ENCODE measurements around the gene RAB6B.

RAB6B gene

GRCh38 chr3:133857767-133858166, 37.9 kb downstream of the RAB6B start:
- no peak for TF ChIP-seq SUZ12 (IDR thresholded peaks at IDR 0.05; ENCODE audit: extremely low read depth, insufficient read depth, insufficient read length)
- no peak for TF ChIP-seq YY1 (IDR thresholded peaks at IDR 0.05; ENCODE audit: insufficient read depth, insufficient read length)
- TF ChIP-seq ZNF274 (IDR thresholded peaks at IDR 0.05; ENCODE audit: low read depth, low read length), result no peak
- H3K9ac ChIP-seq (ENCODE audit: insufficient read length, low read depth), result no peak overlapping the region
- H3K9me3 ChIP-seq (ENCODE audit: insufficient read depth, low read length), result no peaks in the 10 kb centered on the region
- DNase-seq (ENCODE audit: low read depth, low spot score), result no peak
- no peak overlapping the region for H3K4me3 ChIP-seq (ENCODE audit: insufficient read length, low read depth)
- no peaks in the 10 kb centered on the region for H3K27me3 ChIP-seq (ENCODE audit: insufficient read depth, insufficient read length)
- peaks cover 9% of the 10 kb centered on the region for H3K4me1 ChIP-seq (ENCODE audit: insufficient read depth, insufficient read length)
- H3K36me3 ChIP-seq (ENCODE audit: insufficient read depth, insufficient read length, low read length), result peaks cover 6% of the 10 kb centered on the region

DNA sequence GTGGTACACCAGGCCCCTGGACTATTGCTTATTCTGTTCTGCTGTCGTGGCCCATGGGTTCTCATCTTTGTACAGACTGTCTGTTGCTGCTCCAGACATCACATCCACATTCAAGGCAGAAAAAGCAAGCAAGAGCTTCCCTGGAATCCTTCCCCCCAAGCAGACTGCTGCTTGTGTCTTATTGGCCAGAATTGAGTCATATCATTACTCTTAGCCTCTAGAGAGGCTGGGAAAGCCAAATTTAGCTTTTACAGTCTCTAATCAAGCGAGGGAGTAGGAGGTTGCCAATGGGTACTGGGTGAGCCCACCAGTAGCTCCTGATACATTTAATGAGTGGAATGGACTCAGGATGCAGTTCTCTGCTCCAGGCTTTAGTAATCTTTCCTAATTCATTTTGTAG, 39.4 kb downstream of the RAB6B start:
- Histone ChIP-seq H3K9ac (ENCODE audit: insufficient read length, low read depth) (no peak overlapping the region), H3K27me3 (ENCODE audit: insufficient read depth, insufficient read length) (no peaks in the 10 kb centered on the region), H3K36me3 (ENCODE audit: insufficient read depth, insufficient read length, low read length) (peaks cover 3% of the 10 kb centered on the region), H3K4me1 (ENCODE audit: insufficient read depth, insufficient read length) (peaks cover 5% of the 10 kb centered on the region), H3K4me3 (ENCODE audit: insufficient read length, low read depth) (no peak overlapping the region), H3K9me3 (ENCODE audit: insufficient read depth, low read length) (no peaks in the 10 kb centered on the region)
- DNase-seq (ENCODE audit: low read depth, low spot score), result no peak
- TF ChIP-seq ZNF274 (IDR thresholded peaks at IDR 0.05; ENCODE audit: low read depth, low read length) (no peak), YY1 (IDR thresholded peaks at IDR 0.05; ENCODE audit: insufficient read depth, insufficient read length) (no peak), SUZ12 (IDR thresholded peaks at IDR 0.05; ENCODE audit: extremely low read depth, insufficient read depth, insufficient read length) (no peak)

DNA sequence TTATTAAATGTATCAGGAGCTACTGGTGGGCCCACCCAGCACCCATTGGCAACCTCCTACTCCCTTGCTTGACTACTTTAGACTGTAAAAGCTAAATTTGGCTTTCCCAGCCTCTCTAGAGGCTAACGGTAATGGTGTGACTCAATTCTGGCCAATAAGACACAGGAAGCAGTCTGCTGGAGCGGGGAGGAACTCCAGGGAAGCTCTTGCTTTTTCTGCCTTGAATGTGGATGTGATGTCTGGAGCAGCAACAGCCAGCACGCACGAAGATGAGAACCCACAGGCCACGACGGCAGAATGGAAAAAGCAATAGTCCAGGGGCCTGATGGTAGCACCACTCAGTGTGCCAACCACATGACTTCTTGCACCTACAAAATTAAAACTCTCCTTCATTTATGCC, 39.9 kb downstream of the RAB6B start:
- Histone ChIP-seq H3K27me3 (ENCODE audit: insufficient read depth, insufficient read length) (no peaks in the 10 kb centered on the region), H3K9ac (ENCODE audit: insufficient read length, low read depth) (no peak overlapping the region), H3K4me1 (ENCODE audit: insufficient read depth, insufficient read length) (peaks cover 4% of the 10 kb centered on the region), H3K9me3 (ENCODE audit: insufficient read depth, low read length) (no peaks in the 10 kb centered on the region), H3K36me3 (ENCODE audit: insufficient read depth, insufficient read length, low read length) (peaks cover 3% of the 10 kb centered on the region), H3K4me3 (ENCODE audit: insufficient read length, low read depth) (no peak overlapping the region)
- TF ChIP-seq SUZ12 (IDR thresholded peaks at IDR 0.05; ENCODE audit: extremely low read depth, insufficient read depth, insufficient read length) (no peak), YY1 (IDR thresholded peaks at IDR 0.05; ENCODE audit: insufficient read depth, insufficient read length) (no peak), ZNF274 (IDR thresholded peaks at IDR 0.05; ENCODE audit: low read depth, low read length) (no peak)
- DNase-seq (ENCODE audit: low read depth, low spot score), result no peak

- Histone ChIP-seq H3K9ac (ENCODE audit: insufficient read length, low read depth) (no peak overlapping the region), H3K27me3 (ENCODE audit: insufficient read depth, insufficient read length) (no peaks in the 10 kb centered on the region), H3K36me3 (ENCODE audit: insufficient read depth, insufficient read length, low read length) (peaks cover 3% of the 10 kb centered on the region), H3K9me3 (ENCODE audit: insufficient read depth, low read length) (no peaks in the 10 kb centered on the region), H3K4me3 (ENCODE audit: insufficient read length, low read depth) (no peak overlapping the region), H3K4me1 (ENCODE audit: insufficient read depth, insufficient read length) (no peaks in the 10 kb centered on the region)
- DNase-seq (ENCODE audit: low read depth, low spot score), result no peak
- TF ChIP-seq ZNF274 (IDR thresholded peaks at IDR 0.05; ENCODE audit: low read depth, low read length) (no peak), YY1 (IDR thresholded peaks at IDR 0.05; ENCODE audit: insufficient read depth, insufficient read length) (no peak), SUZ12 (IDR thresholded peaks at IDR 0.05; ENCODE audit: extremely low read depth, insufficient read depth, insufficient read length) (no peak)
These were observed 40.7 kb downstream of the RAB6B start for GRCh38 chr3:133855002-133855370.

DNA sequence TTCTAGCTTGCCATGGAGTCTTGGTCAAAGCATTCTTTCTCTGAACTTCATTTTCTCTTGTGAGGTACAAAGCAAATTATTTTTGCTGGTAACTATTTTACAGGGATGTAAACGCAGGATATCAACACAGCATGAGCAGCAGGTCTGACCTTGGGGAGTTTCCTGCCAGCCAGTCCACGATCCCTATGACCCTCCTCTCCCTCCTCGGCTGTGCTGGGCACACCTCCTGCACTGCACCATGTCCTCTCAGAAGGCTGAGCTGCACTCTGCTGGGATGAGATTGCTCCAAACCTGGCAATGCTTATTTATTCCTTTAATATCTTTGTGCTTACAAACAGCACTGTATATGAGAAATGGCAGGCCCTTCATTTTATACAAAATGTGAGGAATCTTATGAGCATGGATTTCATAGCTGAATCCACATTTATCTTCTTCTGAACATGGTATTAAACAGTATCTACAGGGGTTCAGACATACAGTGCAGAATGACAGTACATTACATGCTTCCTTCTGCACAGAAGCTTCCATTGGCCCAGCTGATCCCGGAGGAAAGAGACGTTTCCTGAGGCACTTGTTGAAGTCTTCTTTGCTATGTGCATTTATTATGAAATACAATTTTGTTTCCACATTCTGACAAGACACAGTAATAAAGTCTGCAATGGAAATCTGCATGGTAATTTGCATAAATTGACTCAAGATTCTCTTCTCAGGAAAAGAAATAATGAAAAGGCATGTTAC, 41.2 kb downstream of the RAB6B start:
- no peak for TF ChIP-seq SUZ12 (IDR thresholded peaks at IDR 0.05; ENCODE audit: extremely low read depth, insufficient read depth, insufficient read length)
- TF ChIP-seq YY1 (IDR thresholded peaks at IDR 0.05; ENCODE audit: insufficient read depth, insufficient read length), result no peak
- no peak for TF ChIP-seq ZNF274 (IDR thresholded peaks at IDR 0.05; ENCODE audit: low read depth, low read length)
- no peaks in the 10 kb centered on the region for H3K27me3 ChIP-seq (ENCODE audit: insufficient read depth, insufficient read length)
- H3K4me3 ChIP-seq (ENCODE audit: insufficient read length, low read depth), result no peak overlapping the region
- no peak for DNase-seq (ENCODE audit: low read depth, low spot score)
- no peaks in the 10 kb centered on the region for H3K4me1 ChIP-seq (ENCODE audit: insufficient read depth, insufficient read length)
- H3K9ac ChIP-seq (ENCODE audit: insufficient read length, low read depth), result no peak overlapping the region
- H3K9me3 ChIP-seq (ENCODE audit: insufficient read depth, low read length), result no peaks in the 10 kb centered on the region
- H3K36me3 ChIP-seq (ENCODE audit: insufficient read depth, insufficient read length, low read length), result peaks cover 3% of the 10 kb centered on the region

DNA sequence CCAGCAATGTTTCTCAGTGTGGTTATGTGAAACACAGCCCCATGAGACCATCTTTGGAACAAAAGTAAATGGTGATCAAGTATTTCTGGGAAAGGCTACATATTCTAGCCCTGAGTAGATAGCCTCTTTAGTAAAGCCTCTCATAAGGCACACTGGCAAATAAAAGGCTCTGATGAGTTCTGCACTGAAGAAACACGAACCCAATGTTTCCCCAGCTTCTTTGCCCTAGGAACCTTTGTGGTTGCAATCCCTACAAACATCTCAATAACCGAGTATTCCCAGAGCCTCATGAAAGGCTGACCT, 41.8 kb downstream of the RAB6B start:
- no peak overlapping the region for H3K9ac ChIP-seq (ENCODE audit: insufficient read length, low read depth)
- TF ChIP-seq YY1 (IDR thresholded peaks at IDR 0.05; ENCODE audit: insufficient read depth, insufficient read length) (no peak), SUZ12 (IDR thresholded peaks at IDR 0.05; ENCODE audit: extremely low read depth, insufficient read depth, insufficient read length) (no peak), ZNF274 (IDR thresholded peaks at IDR 0.05; ENCODE audit: low read depth, low read length) (no peak)
- no peaks in the 10 kb centered on the region for H3K9me3 ChIP-seq (ENCODE audit: insufficient read depth, low read length)
- no peaks in the 10 kb centered on the region for H3K27me3 ChIP-seq (ENCODE audit: insufficient read depth, insufficient read length)
- no peak overlapping the region for H3K4me3 ChIP-seq (ENCODE audit: insufficient read length, low read depth)
- H3K4me1 ChIP-seq (ENCODE audit: insufficient read depth, insufficient read length), result no peaks in the 10 kb centered on the region
- H3K36me3 ChIP-seq (ENCODE audit: insufficient read depth, insufficient read length, low read length), result no peaks in the 10 kb centered on the region
- no peak for DNase-seq (ENCODE audit: low read depth, low spot score)

- Histone ChIP-seq H3K9me3 (ENCODE audit: insufficient read depth, low read length) (no peaks in the 10 kb centered on the region), H3K27me3 (ENCODE audit: insufficient read depth, insufficient read length) (no peaks in the 10 kb centered on the region), H3K36me3 (ENCODE audit: insufficient read depth, insufficient read length, low read length) (no peaks in the 10 kb centered on the region), H3K9ac (ENCODE audit: insufficient read length, low read depth) (no peak overlapping the region), H3K4me3 (ENCODE audit: insufficient read length, low read depth) (no peak overlapping the region), H3K4me1 (ENCODE audit: insufficient read depth, insufficient read length) (no peaks in the 10 kb centered on the region)
- no peak for DNase-seq (ENCODE audit: low read depth, low spot score)
- TF ChIP-seq ZNF274 (IDR thresholded peaks at IDR 0.05; ENCODE audit: low read depth, low read length) (no peak), SUZ12 (IDR thresholded peaks at IDR 0.05; ENCODE audit: extremely low read depth, insufficient read depth, insufficient read length) (no peak), YY1 (IDR thresholded peaks at IDR 0.05; ENCODE audit: insufficient read depth, insufficient read length) (no peak)
These were observed 42.4 kb downstream of the RAB6B start for GRCh38 chr3:133853063-133853924.
